ENCODE data around the gene ARL17B. TPM values are rescaled to one million over a fixed set of nuclear protein-coding genes. Genes with fewer than 3 reads are reported as not detected.
"Not testable (repeated sequence)": the region's sequence is repeated elsewhere in the genome, so short reads cannot be mapped to it uniquely, and the experiment has no call there.

ARL17B gene
- total RNA-seq, 1 donor from 2014 or later, result 16.2 TPM

DNA sequence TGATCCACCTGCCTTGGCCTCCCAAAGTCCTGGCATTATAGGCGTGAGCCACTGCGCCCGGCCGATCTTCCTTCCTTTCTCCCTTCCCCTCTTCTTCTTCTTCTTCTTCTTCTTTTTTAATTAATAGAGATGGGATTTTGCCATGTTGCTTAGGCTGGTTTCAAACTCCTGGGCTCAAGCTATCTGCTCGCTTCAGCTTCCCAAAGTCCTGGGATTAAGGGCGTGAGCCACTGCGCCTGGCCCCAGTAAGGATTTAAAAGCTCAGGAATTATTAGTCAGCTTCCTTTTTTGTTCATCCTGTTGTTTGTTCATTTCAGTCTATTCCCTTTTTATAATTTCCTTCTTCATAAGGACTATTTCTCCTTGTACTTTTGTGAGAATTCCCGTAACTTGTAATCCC lies 99.3 kb downstream of the ARL17B start:
- intact Hi-C loops (cut with DNase I), result no loop called here
- ATAC-seq (ENCODE audit: poor library complexity) (no peak), DNase-seq (no peak)

DNA sequence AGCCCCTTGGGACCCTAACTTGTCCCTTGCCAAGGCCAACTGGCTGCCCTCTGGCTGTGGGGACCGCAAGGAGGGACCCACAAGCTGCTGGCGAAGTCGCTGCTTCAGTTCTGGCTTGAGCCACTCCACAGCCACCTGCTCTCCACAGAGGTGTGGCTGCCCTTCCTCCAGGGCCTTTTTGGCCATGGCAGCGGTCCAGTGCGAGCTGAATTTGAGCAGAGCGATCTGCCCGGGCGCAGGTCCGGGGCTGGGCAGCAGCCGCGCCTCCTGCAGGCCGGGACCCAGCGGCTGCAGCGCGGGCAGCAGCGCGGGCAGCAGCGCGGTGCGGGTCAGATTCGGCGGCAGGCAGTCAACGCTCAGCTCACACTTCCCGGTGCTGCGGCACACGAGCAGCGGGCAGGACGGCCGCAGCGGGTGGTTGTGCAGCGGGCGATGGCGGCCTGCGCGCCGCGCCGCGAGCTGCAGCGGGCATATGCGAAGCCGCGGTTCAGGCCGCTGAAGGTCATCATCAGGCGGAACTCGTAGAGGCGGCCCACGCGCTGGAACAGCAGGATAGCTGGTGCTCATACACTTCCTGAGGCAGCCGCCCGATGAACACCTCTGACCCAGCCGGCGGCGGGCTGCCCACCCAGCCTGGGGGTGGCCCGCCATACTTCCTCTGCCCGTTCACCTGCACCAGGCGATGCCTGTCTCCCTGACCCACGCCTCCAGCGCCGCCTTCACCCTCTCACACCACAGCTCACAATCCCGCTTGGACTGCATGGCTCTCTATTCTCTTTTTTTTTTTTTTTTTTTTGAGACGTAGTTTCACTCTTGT lies 101.5 kb downstream of the ARL17B start:
- DNase-seq (peak; percentile 51), ATAC-seq (ENCODE audit: poor library complexity) (peak; percentile 85)
- intact Hi-C loops (cut with DNase I), result not testable (repeated sequence)

DNA sequence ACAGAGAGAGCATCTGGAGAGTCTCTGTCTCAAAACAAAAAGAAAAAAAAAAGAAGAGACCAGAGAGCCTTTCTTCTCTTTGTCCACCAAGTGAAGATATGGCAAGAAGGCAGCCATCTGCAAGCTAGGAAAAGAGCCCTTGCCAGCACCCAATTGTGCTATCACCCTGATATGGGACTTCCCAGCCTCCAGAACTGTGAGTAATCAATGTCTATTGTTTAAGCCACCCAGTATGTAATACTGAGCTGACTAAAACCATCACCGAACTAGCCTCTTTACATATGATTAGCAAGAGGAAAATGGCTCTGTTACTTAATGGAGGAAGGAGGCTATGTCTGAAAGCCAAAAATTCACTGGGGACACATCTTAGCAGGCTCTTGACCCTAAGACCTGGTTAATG lies 105.2 kb downstream of the ARL17B start:
- ATAC-seq (ENCODE audit: poor library complexity); DNase-seq; intact Hi-C loops (cut with DNase I): not testable (repeated sequence)

DNA sequence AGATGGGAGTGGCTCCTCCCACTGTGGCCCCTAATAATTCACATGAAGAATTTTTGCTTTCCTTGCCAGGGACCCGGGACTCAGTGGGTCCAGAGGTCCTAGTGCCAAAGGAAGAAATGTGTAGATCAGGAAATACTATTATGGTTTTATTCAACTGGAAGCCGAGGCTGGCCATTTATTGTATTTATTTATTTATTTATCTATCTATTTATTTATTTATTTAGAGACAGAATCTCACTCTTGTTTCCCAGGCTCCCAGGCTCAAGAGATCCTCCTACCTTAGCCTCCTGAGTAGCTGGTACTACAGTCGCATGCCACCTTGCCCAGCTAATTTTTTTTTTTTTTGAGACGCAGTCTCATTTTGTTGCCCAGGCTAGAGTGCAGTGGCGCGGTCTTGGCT lies 107.4 kb downstream of the ARL17B start:
- intact Hi-C loops (cut with DNase I); DNase-seq; ATAC-seq (ENCODE audit: poor library complexity): not testable (repeated sequence)

DNA sequence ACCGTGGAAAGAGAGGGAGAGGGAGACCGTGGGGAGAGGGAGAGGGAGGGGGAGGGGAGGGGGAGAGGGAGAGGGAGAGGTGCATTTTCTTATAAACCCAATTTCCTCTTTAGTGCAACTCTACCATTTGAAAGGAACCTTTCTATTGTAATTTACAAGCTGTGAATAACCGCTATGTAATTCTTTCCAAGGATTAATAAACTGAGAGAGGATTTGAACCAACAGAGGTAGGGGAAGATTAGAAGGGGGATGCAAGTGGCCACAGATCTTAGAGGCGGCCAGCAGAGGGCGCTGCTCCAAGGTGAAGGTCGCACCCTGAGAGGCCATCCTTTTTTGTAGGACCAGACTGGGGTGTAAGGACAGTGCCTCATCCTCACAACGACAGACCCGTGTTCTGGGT lies 107.8 kb downstream of the ARL17B start:
- ATAC-seq (ENCODE audit: poor library complexity); intact Hi-C loops (cut with DNase I): not testable (repeated sequence)
- peak; percentile 66 for DNase-seq

DNA sequence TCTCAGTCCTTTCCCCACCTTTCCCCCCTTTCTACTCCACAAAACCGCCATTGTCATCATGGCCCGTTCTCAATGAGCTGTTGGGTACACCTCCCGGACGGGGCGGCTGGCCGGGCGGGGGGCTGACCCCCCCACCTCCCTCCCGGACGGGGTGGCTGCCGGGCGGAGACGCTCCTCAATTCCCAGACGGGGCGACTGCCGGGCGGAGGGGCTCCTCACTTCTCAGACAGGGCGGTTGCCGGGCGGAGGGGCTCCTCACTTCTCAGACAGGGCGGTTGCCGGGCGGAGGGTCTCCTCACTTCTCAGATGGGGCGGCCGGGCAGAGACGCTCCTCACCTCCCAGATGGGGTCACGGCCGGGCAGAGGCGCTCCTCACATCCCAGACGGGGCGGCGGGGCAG lies 108.8 kb downstream of the ARL17B start:
- ATAC-seq (ENCODE audit: poor library complexity); DNase-seq; intact Hi-C loops (cut with DNase I): not testable (repeated sequence)

DNA sequence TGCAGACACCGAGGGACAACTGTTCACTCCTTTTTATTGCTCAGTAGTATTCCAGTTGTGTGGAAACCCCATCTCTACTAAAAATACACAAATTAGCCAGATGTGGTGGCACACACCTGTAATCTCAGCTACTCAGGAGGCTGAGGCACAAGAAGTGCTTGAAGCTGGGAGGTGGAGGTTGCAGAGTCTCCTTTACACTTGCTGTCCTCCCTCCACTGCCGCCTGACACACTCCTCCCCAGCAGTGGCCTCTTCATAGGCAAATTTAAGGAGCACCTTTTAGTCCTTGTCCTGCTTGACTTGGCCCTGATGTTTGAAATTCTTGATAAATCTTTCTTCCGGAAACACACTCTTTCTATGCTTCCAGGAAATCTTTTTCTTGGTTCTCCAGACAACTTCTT lies 112.4 kb downstream of the ARL17B start:
- intact Hi-C loops (cut with DNase I); ATAC-seq (ENCODE audit: poor library complexity); DNase-seq: not testable (repeated sequence)

DNA sequence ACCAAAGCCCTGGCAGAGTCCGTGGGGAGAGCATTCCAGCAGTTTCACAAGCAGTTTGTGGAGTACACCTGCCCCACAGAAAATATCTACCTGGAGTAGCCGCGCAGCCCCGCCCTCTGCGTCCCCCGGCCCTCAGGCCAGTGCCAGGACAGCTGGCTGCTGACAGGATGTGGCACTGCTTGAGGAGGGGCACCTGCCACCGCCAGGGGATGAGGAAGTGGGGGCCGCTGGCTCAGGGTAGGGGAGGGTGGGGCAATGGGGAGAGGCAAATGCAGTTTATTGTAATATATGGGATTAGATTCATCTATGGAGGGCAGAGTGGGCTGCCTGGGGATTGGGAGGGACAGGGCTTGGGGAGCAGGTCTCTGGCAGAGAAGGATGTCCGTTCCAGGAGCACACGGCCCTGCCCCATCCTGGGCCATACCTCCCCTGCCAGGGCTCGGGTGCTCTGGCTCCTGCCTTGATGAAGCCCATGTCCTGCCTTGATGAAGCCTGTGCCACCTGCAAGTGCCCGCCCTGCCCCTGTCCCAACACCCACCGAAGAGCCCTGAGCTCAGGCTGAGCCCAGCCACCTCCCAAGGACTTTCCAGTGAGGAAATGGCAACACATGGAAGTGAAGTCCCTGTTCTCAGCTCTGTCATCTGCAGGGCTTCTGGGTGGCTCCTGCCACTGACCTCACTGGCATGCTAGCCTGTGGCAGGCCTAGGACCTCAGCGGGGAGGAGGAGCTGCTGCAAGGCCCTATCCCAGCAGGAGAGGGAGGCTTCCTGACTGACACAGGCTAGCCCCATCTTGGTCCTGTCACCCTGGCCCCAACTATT lies 116.4 kb downstream of the ARL17B start:
- DNase-seq; ATAC-seq (ENCODE audit: poor library complexity); intact Hi-C loops (cut with DNase I): not testable (repeated sequence)

DNA sequence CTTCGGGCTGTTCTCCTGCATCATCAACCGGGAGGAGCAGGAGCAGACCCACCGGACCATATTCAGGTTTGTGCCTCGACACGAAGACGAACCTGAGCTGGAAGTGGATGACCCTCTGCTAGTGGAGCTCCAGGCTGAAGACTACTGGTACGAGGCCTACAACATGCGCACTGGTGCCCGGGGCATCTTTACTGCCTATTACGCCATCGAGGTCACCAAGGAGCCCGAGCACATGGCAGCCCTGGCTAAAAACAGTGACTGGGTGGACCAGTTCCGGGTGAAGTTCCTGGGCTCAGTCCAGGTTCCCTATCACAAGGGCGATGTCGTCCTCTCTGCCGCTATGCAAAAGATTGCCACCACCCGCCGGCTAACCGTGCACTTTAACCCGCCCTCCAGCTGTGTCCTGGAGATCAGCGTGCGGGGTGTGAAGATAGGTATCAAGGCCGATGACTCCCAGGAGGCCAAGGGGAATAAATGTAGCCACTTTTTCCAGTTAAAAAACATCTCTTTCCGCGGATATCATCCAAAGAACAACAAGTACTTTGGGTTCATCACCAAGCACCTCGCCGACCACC lies 117.1 kb downstream of the ARL17B start:
- ATAC-seq (ENCODE audit: poor library complexity); DNase-seq; intact Hi-C loops (cut with DNase I): not testable (repeated sequence)

DNA sequence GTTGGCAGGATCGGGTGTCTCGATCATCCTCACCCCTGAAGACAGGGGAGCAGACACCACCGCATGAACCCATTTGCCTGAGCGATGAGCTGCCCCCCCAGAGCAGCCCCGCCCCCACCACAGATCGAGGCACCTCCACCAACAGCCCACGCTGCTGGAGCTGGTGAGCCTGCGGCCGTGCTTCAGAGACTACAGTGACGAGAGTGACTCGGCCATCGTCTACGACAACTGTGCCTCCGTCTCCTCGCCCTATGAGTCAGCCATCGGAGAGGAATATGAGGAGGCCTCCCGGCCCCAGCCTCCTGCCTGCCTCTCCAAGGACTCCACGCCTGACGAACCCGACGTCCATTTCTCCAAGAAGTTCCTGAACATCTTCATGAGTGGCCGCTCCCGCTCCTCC lies 117.6 kb downstream of the ARL17B start:
- ATAC-seq (ENCODE audit: poor library complexity); intact Hi-C loops (cut with DNase I); DNase-seq: not testable (repeated sequence)

DNA sequence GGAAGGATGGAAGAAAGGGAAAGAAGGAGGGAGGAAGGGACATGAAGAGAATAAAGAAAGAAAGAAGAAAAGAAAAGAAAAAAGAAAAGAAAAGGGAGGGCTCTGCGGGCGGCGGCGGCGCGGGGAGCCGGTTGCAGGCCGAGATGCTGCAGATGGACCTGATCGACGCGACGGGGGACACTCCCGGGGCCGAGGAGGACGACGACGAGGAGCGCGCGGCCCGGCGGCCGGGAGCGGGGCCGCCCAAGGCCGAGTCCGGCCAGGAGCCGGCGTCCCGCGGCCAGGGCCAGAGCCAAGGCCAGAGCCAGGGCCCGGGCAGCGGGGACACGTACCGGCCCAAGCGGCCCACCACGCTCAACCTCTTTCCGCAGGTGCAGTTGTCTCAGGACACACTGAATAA lies 118.1 kb downstream of the ARL17B start:
- peak; percentile 43 for ATAC-seq (ENCODE audit: poor library complexity)
- intact Hi-C loops (cut with DNase I); DNase-seq: not testable (repeated sequence)

DNA sequence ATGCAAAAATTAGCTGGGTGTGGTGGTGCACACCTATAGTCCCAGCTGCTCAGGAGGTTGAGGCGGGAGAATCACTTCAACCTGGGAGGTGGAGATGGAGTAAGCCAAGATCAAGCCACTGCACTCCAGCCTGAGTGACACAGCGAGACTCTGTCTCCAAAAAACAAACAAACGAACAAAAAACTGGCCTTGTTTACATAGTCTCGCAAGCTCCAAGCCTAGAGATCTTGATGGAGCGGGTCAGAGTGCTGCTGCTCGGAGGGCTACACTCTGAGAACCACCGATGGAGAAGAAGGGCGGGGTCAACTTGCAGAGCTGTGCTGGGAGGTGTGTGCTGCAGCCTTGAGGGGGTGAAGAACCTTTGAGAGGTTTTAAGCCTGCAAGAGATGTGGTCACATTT lies 130.2 kb downstream of the ARL17B start:
- ATAC-seq (ENCODE audit: poor library complexity); DNase-seq; intact Hi-C loops (cut with DNase I): not testable (repeated sequence)

DNA sequence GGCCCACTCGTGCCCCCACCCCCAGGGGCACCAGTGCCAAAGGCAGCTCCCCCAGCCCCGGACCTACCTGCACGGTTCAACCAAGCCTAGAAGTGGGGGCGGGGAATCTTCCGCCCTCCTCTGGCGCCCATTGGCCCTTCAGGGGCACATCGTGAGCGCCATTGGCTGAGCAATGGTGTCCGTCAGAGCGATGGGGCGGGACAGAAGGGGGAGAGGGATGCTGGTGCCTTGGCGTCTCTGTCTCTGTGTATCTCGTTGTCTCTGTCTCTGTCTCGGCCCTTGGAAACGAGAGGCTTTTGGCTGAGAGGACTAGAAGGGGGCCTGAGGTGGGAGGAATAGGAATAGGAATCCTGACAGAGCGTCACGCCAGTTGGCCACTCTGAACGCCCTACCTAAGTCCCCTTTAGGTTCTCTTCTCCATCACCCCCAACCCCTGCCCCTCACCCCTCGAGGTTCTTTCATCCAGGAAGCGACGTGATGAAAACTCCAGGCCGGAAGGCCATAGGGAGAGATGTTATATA lies 136.2 kb downstream of the ARL17B start:
- peak; percentile 100 for ATAC-seq (ENCODE audit: poor library complexity)
- intact Hi-C loops (cut with DNase I), result not testable (repeated sequence)

DNA sequence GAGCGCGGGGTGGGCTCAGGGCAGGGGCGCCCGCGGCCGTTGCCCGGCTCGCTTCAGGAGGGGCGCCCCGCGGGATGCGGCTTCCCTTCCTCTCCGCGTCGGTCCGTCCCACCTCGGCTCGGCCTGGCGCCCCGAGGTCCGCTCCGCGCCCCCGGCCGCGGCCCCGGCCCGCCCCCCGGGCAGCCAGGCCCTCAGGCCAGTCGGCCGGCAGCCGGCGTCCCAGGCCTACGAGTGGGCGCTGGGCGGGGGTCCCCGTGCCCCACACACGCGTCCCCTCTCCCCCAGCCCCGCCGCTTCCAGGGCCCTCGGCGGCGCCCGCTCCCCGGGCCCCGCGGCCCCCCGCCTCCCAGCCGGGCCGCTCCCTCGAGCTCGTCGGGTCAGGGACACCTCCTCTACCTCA lies 136.7 kb downstream of the ARL17B start:
- peak; percentile 60 for ATAC-seq (ENCODE audit: poor library complexity)
- intact Hi-C loops (cut with DNase I); DNase-seq: not testable (repeated sequence)

More for the DNA sequence above, 136.2 kb downstream of the ARL17B start:
- DNase-seq, result peak; percentile 94

Other genes starting within 250 kb of the ARL17B start
- 25.1 TPM for gene KANSL1, start 168.3 kb downstream of the ARL17B start, total RNA-seq
- 1.3 TPM for gene LRRC37A, start 66.6 kb downstream of the ARL17B start, total RNA-seq
- 5.1 TPM for gene LRRC37A2, start 150.7 kb upstream of the ARL17B start, total RNA-seq
- gene ARL17A, start 217.9 kb upstream of the ARL17B start, total RNA-seq, result 9.8 TPM
- gene NSF, start 228.9 kb upstream of the ARL17B start, total RNA-seq, result 23.2 TPM

Measured in Right ventricle myocardium superior (tissue), 1 donor.